GM12878 (cell line): ENCODE data around the gene ZFYVE21.

Source experiments
- CEBPB ChIP-seq, 2 experiments: fragments of 150-350 bp in 1 of 2; IDR thresholded peaks; 2 replicates each; pipeline ENCODE4 v1.6.1; 2012 to 2014; ENCODE audit warnings: low read depth in 2 of 2, low read length in 2 of 2, borderline replicate concordance in 1 of 2, inconsistent platforms in 1 of 2
- CHD2 ChIP-seq: IDR thresholded peaks from 2 replicates; pipeline ENCODE4 v1.6.1; 2011; ENCODE audit warnings: low read depth, low read length, improper control_type of control experiment, borderline replicate concordance
- CTCF ChIP-seq, 3 experiments: IDR thresholded peaks in 2 of 3; conservative IDR thresholded peaks in 1 of 3; 2 replicates each; pipeline ENCODE4 v1.5.1; 2011; ENCODE audit warnings: low read depth in 3 of 3, low read length in 3 of 3, mild to moderate bottlenecking in 3 of 3, control low read depth in 2 of 3, moderate library complexity in 2 of 3, inconsistent platforms in 1 of 3, mixed read lengths in 1 of 3; ENCODE audit not compliant: control insufficient read depth in 2 of 3, insufficient read depth in 1 of 3; ENCODE audit errors: extremely low read depth in 1 of 3
- EZH2 ChIP-seq: IDR thresholded peaks from 2 replicates; pipeline ENCODE4 v1.6.1; 2012; ENCODE audit warnings: low read depth, mild to moderate bottlenecking, control low read depth, inconsistent platforms, low read length, borderline replicate concordance; ENCODE audit not compliant: control insufficient read depth
- GATAD2B ChIP-seq: fragments of 450-650 bp; conservative IDR thresholded peaks from 2 replicates; pipeline ENCODE4 v1.6.1; 2017; ENCODE audit warnings: low read depth, mild to moderate bottlenecking, moderate library complexity
- JUNB ChIP-seq: IDR thresholded peaks from 2 replicates; pipeline ENCODE4 v1.6.1; 2016; ENCODE audit warnings: antibody characterized with exemption, mild to moderate bottlenecking
- KDM1A ChIP-seq: fragments of 200-600 bp; sonication (generic); IDR thresholded peaks from 2 replicates; pipeline ENCODE4 v1.6.1; 2016; ENCODE audit warnings: borderline replicate concordance
- MAX ChIP-seq: IDR thresholded peaks from 2 replicates; pipeline ENCODE4 v1.6.1; 2012; ENCODE audit warnings: low read depth, low read length, improper control_type of control experiment
- NFYB ChIP-seq: IDR thresholded peaks from 2 replicates; pipeline ENCODE4 v1.6.1; 2011; ENCODE audit warnings: low read depth, mild to moderate bottlenecking, low read length, improper control_type of control experiment, moderate library complexity; ENCODE audit not compliant: insufficient read depth
- SP1 ChIP-seq: IDR thresholded peaks from one replicate; pipeline ENCODE4 v1.6.1; 2011; ENCODE audit warnings: low read depth, low read length
- SRF ChIP-seq, 2 experiments: IDR thresholded peaks; 2 replicates each; pipeline ENCODE4 v1.6.1; 2011; ENCODE audit warnings: low read depth in 2 of 2, low read length in 2 of 2, mild to moderate bottlenecking in 1 of 2, moderate library complexity in 1 of 2
- SUZ12 ChIP-seq: fragments of 200-600 bp; sonication (generic); IDR thresholded peaks from one replicate; pipeline ENCODE4 v1.6.1; 2018; ENCODE audit warnings: antibody characterized with exemption, mild to moderate bottlenecking; ENCODE audit not compliant: unreplicated experiment
- TF ChIP-seq, protein P1 (sequence below): fragments of 450-650 bp; IDR thresholded peaks from 2 replicates; pipeline ENCODE4 v1.6.1; 2017; ENCODE audit warnings: mild to moderate bottlenecking, moderate library complexity
- TF ChIP-seq, protein P2 (sequence below): fragments of 450-650 bp; IDR thresholded peaks from 2 replicates; pipeline ENCODE4 v1.6.1; 2016; ENCODE audit warnings: mild to moderate bottlenecking, moderate library complexity, borderline replicate concordance

DNA sequence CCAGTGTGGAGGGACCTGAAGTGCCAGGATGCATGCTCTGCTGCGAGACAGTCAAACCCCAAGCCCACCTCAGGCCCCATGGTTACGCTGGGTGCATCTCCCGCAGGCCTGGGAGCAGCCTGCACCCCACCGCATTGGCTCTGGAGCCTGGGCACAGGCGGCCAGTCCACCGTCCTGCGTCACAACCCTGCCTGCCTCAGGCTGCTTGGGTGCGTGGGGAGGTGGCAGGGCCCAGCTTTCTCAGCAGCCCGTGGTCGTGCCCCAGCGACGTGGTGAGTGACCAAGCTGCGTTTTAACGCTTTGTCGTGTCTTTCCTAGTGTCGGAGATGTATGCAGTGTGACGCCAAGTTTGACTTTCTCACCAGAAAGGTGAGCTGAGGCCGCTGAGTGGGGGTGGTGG lies 10.9 kb downstream of the ZFYVE21 start:
- TF ChIP-seq CTCF (IDR thresholded peaks at IDR 0.05 in 2 of 3, conservative IDR thresholded peaks at IDR 0.05 in 1 of 3; ENCODE audit: control insufficient read depth in 2 of 3, extremely low read depth in 1 of 3, insufficient read depth in 1 of 3, low read depth in 3 of 3, low read length in 3 of 3) (no peak), EZH2 (no peak), SP1 (no peak), GATAD2B (no peak), JUNB (no peak), MAX (no peak), NFYB (no peak), CEBPB (IDR thresholded peaks at IDR 0.05; ENCODE audit: borderline replicate concordance in 1 of 2, low read depth in 2 of 2, low read length in 2 of 2) (no peak), KDM1A (no peak), CHD2 (no peak), SRF (IDR thresholded peaks at IDR 0.05; ENCODE audit: low read depth in 2 of 2, low read length in 2 of 2) (no peak), SUZ12 (no peak)
- TF ChIP-seq, protein P1, sequence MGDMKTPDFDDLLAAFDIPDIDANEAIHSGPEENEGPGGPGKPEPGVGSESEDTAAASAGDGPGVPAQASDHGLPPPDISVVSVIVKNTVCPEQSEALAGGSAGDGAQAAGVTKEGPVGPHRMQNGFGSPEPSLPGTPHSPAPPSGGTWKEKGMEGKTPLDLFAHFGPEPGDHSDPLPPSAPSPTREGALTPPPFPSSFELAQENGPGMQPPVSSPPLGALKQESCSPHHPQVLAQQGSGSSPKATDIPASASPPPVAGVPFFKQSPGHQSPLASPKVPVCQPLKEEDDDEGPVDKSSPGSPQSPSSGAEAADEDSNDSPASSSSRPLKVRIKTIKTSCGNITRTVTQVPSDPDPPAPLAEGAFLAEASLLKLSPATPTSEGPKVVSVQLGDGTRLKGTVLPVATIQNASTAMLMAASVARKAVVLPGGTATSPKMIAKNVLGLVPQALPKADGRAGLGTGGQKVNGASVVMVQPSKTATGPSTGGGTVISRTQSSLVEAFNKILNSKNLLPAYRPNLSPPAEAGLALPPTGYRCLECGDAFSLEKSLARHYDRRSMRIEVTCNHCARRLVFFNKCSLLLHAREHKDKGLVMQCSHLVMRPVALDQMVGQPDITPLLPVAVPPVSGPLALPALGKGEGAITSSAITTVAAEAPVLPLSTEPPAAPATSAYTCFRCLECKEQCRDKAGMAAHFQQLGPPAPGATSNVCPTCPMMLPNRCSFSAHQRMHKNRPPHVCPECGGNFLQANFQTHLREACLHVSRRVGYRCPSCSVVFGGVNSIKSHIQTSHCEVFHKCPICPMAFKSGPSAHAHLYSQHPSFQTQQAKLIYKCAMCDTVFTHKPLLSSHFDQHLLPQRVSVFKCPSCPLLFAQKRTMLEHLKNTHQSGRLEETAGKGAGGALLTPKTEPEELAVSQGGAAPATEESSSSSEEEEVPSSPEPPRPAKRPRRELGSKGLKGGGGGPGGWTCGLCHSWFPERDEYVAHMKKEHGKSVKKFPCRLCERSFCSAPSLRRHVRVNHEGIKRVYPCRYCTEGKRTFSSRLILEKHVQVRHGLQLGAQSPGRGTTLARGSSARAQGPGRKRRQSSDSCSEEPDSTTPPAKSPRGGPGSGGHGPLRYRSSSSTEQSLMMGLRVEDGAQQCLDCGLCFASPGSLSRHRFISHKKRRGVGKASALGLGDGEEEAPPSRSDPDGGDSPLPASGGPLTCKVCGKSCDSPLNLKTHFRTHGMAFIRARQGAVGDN = no peak
- TF ChIP-seq, protein P2, sequence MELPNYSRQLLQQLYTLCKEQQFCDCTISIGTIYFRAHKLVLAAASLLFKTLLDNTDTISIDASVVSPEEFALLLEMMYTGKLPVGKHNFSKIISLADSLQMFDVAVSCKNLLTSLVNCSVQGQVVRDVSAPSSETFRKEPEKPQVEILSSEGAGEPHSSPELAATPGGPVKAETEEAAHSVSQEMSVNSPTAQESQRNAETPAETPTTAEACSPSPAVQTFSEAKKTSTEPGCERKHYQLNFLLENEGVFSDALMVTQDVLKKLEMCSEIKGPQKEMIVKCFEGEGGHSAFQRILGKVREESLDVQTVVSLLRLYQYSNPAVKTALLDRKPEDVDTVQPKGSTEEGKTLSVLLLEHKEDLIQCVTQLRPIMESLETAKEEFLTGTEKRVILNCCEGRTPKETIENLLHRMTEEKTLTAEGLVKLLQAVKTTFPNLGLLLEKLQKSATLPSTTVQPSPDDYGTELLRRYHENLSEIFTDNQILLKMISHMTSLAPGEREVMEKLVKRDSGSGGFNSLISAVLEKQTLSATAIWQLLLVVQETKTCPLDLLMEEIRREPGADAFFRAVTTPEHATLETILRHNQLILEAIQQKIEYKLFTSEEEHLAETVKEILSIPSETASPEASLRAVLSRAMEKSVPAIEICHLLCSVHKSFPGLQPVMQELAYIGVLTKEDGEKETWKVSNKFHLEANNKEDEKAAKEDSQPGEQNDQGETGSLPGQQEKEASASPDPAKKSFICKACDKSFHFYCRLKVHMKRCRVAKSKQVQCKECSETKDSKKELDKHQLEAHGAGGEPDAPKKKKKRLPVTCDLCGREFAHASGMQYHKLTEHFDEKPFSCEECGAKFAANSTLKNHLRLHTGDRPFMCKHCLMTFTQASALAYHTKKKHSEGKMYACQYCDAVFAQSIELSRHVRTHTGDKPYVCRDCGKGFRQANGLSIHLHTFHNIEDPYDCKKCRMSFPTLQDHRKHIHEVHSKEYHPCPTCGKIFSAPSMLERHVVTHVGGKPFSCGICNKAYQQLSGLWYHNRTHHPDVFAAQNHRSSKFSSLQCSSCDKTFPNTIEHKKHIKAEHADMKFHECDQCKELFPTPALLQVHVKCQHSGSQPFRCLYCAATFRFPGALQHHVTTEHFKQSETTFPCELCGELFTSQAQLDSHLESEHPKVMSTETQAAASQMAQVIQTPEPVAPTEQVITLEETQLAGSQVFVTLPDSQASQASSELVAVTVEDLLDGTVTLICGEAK = no peak
